ENCODE measurements around the gene TPM1.
"Not testable (repeated sequence)": the region's sequence is repeated elsewhere in the genome, so short reads cannot be mapped to it uniquely, and the experiment has no call there.

Gene TPM1

DNA sequence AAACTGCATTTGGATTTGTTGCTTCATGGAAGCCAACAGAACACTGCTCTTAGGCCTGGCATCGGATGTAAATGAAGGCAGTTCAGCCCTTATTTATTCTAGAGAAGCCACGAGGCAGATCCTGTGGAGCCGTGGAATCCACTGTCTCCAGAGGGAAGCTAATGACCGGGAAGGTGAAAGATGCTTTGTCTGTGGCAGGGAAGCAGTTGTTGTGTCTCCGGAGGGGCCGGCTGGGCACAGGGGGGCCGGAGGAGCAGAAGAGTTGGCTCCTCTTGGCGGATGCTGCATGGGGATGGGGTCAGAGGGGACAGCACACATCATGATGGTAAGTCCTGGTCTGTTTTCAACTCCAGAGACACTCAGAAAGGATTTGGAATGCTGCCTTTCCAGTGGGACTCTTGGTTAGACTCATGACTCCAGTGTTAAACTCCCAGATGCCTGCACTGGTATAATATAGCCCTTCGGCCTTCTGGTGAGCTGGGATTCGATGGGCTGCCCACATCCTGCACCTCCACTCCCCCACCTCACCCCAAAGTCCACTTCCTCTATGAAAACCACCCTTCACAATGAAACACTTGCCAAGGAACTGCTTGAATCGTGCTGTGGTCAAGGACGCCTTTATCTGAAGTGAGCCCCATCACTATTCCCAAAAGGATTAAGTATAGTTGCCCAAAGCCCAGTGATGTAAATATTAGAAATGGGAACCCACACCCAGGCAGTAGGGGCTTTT lies 33.6 kb downstream of the TPM1 start:
- no peak for FAIRE-seq

DNA sequence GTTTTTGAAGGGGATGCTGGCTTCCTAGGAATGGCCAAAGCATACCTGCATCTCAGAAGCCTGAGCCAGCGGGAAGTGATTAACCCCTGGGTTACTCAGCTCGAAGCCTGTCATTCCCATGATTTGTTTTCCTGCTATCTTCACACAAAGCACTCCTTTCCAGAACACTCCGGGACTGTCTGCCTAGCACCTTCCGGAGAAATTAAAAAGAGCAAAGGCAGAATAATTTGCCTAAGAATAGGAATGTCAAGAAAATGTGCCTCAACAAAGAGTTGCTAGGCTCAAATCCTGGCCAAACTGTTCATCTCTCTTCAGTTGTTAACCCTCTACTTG lies 34.1 kb downstream of the TPM1 start:
- no peak for FAIRE-seq

DNA sequence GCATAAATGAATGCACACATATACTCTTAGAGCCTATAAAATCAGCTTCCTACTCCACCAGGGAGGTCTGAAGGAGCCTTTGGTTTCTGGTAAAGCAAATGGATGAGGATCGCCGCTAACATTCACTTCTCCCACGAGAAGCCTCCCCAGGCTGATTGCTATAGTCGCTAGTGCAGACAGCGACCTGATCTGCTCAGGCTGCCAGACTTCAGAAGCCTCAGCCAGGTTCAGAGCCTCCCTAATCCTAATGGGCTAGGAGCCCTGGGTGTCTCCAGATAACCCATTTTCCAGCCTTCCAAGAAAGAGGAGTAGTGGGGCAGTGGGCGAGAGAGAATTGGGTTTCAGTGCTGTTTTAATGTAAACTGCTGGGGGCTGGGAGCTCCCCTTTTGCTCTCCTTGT lies 35.4 kb downstream of the TPM1 start:
- FAIRE-seq: no peak

DNA sequence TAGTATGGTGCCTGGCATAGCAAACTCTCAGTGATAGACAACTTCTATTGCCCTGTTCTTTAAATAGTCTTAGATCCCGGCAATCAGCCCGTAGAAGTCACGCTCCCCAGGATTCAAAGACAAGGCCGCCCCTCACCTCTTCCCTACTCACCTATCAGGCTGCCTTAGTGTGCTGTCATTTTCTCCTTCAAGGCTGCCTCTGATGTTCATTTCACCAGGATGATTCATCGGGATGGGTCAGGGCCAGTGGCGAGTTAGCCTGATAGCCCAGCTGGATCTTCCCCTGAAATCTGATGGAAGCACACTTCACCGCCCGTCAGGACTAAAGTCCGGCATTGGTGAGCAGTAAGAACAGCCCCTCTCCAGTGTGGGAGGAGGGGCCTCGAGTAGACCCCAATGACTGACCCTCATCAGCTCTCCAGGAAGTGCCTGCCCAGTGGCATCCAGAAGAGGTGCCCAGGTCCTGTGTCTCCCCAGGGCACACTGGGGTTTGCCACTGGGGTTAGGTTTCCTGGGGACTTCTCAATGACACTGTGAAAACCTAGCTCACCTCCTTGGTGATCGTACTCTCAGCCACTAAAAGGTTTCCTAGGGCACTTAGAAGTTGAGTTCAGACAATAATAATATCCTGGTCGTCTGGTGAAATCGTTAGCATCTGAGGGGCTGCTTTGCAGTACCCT lies 37.5 kb downstream of the TPM1 start:
- no peak for FAIRE-seq

DNA sequence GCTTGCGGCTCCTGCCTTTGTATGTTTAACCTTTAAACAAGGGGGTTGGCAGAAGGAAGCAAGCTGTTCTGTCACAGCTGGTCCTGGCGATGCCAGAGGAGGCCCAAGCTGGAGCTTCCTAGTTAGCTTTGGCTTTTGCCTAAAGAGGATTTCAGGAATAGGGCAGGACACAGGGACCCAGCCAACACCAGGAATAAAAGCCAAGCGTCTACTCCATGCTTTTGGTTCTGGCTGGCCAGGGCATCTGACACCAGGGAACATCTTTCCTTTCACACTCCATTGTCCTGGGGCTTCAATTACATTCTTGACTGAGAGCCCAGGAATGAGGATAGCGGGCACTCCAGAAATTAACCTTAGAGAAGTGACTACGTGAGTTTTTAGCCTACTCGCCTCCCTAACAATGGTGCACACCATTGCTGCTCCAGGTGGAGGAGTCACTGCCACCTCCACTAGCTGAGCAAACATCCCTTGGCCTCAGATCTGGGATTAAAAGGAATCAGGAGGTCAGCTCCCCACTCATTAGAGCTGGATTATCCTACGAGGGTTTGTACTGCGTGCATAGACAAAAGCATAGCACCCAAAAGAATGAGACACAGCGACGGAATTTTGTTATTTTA lies 38.2 kb downstream of the TPM1 start:
- FAIRE-seq: no peak

DNA sequence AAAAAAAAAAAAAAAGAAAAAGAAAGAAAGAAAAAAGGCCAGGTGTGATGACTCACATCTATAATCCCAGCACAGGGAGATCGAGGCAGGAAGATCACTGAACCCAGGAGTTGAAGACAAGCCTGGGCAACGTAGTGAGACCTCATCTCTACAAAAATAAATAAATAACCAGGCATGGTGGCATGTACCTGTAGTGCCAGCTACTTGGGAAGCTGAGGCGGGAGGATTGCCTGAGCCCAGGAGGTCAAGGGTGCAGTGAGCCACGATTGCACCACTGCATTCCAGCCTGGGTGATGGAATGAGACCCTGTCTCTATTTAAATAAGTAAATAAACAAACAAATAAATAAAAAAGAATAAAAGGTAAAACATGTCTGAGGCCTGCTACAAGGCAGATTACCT lies 39.8 kb downstream of the TPM1 start:
- no peak for FAIRE-seq

DNA sequence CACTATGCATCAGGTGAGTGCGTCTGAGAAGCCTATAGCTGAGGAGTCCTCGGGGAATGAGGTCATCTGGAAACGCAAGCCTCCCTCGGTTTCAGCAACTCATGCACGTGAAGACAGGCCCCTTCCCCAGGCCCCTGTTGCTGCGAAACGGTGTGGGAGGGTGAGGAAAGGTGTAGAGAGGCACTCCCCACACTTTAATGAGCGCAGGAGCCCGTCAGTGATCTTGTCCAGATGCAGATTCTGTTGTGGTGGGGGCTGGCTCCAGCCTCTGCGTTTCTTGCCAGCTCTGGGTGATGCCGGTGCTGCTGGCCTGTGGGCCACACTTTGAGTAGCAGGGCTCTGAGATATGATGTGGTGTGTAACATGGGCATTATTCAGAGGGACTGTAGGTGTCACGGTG lies 40.5 kb downstream of the TPM1 start:
- no peak for FAIRE-seq

DNA sequence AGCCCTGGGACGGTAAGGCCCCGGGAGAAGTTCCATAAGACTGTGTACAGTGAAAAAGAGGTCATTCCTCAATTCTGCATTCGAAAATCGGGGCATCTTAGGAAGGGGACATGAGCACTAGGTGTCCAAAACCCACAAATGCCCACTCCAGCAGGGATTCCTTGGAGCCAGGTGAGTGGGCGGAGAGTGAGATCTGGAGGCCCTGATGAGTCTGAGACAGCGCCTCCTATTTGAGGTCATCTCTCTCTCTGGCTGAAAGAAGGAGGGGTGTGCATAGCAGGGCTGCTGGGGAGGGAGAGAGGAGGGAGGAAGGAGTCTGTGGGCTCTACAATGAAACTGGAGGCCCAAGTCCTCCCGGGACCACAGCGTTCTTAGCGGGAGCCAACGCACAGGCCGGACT lies 41.0 kb downstream of the TPM1 start:
- no peak for FAIRE-seq

DNA sequence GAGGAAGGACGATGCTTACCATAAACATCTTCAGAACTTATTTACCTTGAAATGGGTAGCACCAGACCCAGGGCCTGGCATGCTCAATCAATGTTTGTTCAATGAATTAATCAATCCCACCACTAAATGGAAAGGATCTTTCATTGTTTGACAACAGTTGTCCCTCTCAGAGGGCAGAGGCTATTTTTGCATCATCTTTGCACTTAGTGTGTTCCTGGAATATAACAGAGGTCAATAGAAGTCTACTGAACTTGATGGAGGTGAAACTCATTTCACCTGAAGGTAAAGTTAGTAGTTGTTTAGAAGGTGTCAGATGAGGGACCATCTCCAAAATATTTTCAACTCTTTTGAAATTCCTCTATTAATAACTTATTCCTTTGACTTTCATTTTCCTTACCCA lies 42.3 kb downstream of the TPM1 start:
- no peak for FAIRE-seq

DNA sequence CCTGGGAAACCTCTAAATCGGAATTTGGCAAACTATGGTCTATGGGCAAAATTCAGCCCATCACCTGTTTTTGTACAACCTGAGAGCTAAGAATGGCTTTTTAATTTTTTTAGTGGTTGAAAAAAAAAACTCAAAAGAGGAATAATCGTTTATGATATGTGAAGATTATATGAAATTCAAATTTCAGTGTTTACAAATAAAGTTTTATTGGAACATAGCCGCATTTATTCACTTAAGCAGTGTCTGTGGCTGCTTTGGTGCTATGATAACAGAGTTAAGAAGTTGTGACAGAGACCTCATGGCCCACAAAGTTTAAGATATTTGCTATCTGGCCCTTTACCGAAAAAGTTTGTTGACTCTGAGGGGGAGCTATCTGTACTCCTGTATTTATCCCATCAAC lies 42.7 kb downstream of the TPM1 start:
- FAIRE-seq: no peak

DNA sequence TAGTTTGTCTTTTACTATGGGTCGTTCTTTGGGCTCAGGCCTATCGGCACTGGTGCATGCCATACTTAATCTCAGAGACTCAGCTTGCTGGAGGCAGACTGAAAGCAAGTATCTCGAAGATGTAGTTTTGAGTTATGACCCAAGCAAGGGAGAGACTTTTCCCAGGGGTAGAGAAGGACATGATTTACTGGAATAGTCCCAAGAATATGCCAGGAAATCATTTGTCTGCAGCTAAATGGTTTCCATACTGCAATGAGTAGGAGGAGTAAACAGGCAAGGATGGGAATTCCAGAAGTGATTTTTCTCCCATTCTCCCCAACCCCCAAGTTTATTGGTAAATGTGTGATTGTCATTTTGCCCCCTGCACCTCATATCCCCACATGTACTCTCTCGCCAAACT lies 43.7 kb downstream of the TPM1 start:
- no peak for FAIRE-seq

DNA sequence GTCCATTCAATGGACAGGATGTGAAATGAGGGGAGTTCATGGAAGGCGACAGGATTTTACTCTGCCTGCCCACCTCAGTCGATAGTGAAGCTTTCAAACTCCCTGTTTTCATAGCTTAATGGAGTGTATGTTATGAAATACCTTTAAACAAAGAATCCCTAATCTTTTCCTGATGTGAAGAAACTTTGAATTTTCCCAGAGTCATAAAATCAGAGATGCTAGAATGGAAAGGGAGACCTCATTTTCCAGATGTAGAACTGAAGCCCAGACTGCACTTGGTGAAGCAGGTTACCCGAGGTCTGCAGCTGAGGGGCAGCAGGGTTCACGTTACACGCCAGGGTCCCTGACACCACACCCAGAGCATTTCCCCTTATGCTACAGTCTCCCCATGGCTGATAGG lies 44.4 kb downstream of the TPM1 start:
- FAIRE-seq: no peak

DNA sequence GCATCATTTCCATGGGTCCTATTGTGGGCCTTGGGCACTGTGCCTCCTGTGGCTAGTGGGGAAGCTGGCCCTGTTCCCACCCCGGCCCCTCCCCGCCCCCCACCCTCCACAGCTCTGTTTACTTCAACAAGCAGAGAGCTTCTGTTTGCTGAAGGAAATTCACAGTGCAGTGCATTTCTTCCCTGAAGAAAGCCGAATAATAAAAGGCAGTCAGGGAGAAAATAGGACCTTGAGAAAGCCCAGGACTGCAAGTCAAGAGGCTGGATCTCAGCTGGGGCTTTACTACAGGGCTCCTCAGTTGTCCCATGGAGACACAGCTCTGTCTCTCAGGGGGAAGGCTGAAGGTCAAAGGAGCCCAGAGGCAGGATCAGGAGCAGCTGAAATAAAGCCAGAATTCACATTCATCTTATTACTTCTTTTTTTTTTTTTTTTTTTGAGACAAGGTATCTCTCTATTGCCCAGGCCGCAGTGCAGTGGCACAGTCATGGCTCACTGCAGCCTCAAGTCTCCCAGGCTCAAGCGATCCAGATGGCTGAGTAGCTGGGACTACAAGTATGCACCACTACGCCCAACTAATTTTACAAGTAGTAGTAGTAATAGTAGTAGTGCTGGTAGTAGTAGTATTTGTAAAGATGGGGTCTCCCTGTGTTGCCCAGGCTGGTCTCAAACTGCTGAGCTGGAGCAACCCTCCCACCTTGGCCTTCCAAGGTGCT lies 46.1 kb downstream of the TPM1 start:
- FAIRE-seq: no peak

DNA sequence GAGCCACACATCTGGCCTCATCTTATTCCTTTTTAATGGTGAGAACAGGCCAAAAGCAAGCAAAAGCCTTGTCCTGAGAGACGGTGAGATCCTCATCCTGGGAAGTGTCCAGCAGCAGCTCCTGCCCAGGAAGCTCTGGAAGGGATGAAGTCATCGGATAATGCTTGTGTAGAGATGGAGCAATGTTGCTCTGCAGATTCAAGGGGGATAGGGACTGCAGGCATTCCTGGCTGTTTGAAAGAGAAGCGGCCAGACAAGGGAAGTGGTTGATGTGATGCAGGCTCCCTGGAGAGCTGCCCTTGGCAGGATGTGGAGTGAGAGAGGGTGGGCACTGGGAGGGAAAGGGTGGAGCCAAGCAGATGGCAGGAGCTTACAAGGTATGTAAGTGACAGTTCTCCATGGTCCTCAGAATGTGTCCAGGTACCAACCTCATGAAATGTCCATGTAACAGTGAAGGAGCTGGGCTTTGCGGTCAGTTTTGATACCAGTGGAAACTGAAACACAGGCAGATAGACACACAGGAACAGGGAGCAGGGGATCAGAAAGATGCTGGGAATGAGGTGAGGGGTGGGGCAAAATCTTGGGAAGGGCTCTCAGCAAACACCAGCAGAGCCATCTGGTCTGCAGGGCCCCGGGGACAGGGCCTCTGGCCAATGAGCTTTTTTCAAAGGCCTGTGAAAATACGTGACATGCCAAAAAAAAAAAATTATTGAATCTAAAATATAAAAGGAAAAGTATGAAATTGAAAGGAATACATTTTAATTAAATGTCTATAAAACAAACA lies 46.9 kb downstream of the TPM1 start:
- FAIRE-seq: no peak

DNA sequence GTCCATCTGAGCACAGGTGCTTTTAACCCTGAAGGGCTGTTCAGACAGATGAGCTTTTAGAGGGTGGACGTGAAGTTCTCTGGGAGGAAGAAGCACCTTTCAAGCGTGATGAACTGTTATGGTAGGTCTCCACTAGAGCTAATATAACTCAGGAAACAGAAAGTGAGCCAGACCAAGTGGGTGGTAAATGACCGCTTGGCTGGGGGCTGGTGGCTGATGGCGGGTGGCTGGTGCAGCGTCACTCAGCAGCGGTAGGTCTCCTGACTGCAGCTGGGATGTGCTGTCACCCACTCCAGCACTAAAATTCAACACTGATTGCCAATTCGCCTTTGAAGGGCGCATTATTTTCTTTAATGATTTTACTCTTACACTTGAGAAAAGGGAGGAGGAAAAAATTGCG lies 47.9 kb downstream of the TPM1 start:
- FAIRE-seq: no peak

DNA sequence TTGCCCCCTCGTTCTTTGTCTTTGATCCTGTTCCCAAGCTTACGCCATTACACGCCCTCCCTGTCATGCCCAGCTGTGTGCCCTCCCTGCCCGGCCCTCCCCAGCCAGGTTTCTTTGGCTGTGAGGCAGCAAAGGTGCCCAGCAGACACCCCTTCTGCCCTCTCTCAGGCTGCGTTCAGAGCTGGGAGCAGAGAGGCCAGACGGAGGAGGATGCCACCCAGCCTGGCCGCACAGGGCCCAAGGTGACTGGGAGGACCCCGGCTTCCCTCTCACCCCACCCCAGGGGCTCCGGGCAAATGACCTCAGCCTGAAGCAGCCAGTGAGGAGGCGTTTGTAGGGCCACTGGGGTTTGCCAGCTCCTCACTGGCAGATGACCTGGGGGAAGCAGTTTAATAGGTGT lies 48.3 kb downstream of the TPM1 start:
- FAIRE-seq: no peak

DNA sequence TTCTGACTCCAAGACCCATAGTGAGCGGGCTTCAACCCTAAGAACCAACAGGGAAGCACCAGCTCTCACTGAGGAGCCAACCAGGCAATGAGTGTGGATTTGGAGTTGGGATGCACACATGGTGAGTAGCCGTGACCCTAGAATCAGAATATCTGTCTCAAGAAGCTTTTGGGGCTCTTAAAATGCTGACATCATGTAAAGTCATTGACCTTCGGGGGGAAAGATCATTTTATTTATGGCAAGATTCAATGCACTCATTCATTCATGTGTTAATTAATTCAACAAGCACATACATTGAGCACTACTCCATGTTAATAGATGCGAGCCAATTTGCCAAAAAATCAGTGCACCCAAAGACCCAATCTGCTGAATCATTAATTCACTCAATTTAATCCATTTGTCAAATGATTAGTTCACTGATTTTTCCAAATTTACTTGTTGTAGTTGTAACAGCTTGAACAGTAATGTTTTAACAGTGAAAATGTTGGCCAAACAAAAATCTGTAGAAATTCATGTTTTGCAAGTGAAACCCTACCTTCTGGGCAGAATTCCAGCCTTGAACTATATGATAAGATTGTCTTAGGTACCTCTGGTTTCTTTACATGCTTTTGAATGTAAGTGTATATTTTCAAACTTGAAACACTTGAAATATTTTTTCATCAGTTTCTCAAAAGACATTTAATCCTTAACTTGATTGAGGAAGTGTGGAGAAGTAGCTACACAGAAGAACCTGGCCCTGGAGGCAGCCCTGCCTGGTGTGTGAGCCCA lies 49.3 kb downstream of the TPM1 start:
- no peak for FAIRE-seq

DNA sequence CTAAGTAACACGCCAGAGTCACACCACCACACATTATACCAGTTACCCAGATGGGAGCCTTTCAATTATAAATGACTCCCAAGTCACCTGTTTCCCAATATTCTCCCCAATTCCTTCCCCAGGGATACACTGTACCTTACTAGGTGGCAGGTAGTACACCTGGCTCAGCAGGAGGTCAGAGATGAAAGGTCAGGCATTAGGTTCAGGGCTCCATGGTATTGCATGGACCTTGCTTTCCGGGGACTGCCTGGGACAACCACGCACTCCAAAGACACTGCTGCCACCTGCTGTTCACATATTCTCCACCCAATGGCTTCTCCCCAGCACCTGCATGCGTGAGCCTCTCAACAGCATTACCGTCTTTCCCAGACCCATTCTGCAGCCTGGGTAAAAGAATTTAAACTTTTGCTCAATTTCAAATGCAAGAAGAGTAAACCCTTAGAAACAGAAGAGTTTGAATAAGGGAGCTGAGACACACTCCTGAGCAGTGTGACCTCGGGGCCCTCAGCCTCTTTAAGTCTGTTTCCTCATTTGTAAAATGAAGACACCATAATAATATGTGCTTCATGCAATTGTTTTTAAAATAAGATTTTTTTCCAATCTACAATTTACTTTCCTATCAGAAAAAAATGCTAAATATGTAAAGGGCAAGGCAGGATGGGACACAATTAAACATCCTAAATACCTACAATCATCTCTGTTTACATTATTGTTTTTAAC lies 51.1 kb downstream of the TPM1 start:
- FAIRE-seq: no peak

DNA sequence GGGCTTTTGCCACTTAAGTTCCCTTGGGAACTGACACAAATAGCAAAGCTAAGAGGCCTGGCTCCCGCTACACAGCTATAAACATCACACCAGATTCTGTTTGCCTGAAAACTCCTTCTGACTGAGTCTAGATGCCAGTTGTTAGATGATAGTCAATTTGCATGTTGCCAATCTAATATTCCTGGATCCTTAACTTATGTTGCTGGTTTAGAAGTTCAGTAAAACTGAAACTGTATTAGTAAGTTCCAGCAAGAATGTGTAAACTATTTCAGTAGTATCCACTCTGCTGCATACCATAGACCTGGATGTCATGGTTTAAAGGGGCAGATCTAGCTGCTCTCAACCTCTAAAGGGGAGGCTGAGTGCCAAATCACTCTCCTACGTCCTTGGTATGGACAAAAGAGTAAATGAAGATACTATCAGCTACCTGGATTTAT lies 52.0 kb downstream of the TPM1 start:
- no peak for FAIRE-seq

DNA sequence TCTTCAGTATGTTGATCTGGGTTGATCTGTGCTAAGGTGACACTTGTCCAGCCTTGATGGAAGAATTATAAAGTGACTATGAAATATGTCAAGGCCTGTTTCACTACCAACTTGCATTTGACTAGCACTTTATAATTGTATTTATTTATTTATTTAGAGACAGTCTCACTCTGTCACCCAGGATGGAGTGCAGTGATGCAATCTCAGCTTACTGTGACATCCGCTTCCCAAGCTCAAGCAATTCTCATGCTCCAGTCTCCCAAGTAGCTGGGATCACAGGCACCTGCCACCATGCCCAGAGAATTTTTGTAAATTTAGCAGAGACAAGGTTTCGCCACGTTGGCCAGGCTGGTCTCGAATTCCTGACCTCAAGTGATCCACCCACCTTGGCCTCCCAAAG lies 53.6 kb downstream of the TPM1 start:
- FAIRE-seq: no peak

DNA sequence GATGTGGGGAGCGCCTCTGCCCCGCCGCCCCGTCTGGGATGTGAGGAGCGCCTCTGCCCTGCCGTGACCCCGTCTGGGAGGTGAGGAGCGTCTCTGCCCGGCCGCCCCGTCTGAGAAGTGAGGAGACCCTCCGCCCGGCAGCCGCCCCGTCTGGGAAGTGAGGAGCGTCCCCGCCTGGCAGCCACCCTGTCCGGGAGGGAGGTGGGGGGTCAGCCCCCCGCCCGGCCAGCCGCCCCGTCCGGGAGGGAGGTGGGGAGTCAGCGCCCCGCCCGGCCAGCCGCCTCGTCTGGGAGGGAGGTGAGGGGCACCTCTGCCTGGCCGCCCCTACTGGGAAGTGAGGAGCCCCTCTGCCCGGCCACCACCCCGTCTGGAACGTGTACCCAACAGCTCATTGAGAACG lies 56.4 kb downstream of the TPM1 start:
- not testable (repeated sequence) for FAIRE-seq

DNA sequence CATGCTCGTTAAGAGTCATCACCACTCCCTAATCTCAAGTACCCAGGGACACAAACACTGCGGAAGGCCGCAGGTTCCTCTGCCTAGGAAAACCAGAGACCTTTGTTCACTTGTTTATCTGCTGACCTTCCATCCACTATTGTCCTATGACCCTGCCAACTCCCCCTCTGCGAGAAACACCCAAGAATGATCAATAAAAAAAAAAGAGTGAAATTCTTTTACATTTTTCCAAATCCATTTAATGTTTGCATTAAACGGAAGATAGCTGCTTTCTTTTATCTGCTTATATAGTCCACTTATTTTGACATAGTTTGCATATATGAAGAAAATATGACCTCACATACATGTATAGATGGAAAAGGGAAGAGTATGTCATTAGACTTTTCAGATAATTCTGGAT lies 57.0 kb downstream of the TPM1 start:
- not testable (repeated sequence) for FAIRE-seq
